H1 (cell line): ENCODE results near the gene SNRNP40.
"Not testable (repeated sequence)": the region's sequence is repeated elsewhere in the genome, so short reads cannot be mapped to it uniquely, and the experiment has no call there.

ENCODE experiments used
- BCL11A ChIP-seq, 2 experiments: IDR thresholded peaks; one replicate each; pipeline ENCODE4 v1.6.1; 2011; ENCODE audit warnings: low read depth in 2 of 2, low read length in 2 of 2, mild to moderate bottlenecking in 2 of 2
- CEBPB ChIP-seq: IDR thresholded peaks from 2 replicates; pipeline ENCODE4 v1.6.1; 2012; ENCODE audit warnings: low read depth, low read length
- FOSL1 ChIP-seq: IDR thresholded peaks from 2 replicates; pipeline ENCODE4 v1.6.1; 2011; ENCODE audit warnings: mild to moderate bottlenecking, low read depth, low read length, moderate library complexity; ENCODE audit not compliant: insufficient read depth
- JUN ChIP-seq: IDR thresholded peaks from 2 replicates; pipeline ENCODE4 v1.6.1; 2011; ENCODE audit warnings: low read depth, mild to moderate bottlenecking, improper control_type of control experiment, low read length
- JUND ChIP-seq: IDR thresholded peaks from 2 replicates; pipeline ENCODE4 v1.6.1; 2011; ENCODE audit warnings: mild to moderate bottlenecking, improper control_type of control experiment, low read length
- POLR2AphosphoS5 ChIP-seq: IDR thresholded peaks from 2 replicates; pipeline ENCODE4 v1.6.1; 2011; ENCODE audit warnings: low read depth, low read length
- YY1 ChIP-seq: IDR thresholded peaks from 2 replicates; pipeline ENCODE4 v1.6.1; 2011; ENCODE audit warnings: low read depth, mild to moderate bottlenecking, low read length
- ZNF274 ChIP-seq: IDR thresholded peaks from 2 replicates; pipeline ENCODE4 v1.7.0; 2012; ENCODE audit warnings: low read length, borderline replicate concordance; ENCODE audit errors: extremely low read depth
- TF ChIP-seq, protein P1 (sequence below): IDR thresholded peaks from 2 replicates; pipeline ENCODE4 v1.6.1; 2012; ENCODE audit warnings: inconsistent platforms
- TF ChIP-seq, protein P2 (sequence below), 3 experiments: IDR thresholded peaks; 1 replicate in 2 of 3; 2 replicates in 1 of 3; pipeline versions ENCODE4 v1.5.1 to v1.6.1; 2011; ENCODE audit warnings: low read length in 3 of 3, mild to moderate bottlenecking in 3 of 3, inconsistent platforms in 2 of 3, low read depth in 1 of 3, moderate library complexity in 1 of 3; ENCODE audit not compliant: insufficient read depth in 1 of 3; ENCODE audit errors: control extremely low read depth in 1 of 3

DNA sequence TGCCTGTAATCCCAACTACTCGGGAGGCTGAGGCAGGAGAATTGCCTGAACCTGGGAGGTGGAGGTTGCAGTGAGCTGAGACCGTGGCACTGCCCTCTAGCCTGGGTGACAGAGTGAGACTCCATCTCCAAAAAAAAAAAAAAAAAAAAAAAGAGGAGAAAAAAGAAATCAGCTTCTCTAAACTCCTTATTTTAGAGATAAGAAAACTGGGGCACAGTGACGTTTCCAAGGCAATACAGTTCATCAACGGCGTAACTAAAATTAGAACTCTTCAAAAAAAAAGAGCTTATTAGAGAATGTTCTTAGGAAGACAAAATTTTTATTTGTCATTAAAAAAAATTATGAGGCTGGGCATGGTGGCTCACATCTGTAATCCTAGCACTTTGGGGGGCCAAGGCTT lies 34.2 kb downstream of the SNRNP40 start:
- TF ChIP-seq POLR2AphosphoS5; CEBPB; ZNF274; BCL11A (IDR thresholded peaks at IDR 0.05; ENCODE audit: low read depth in 2 of 2, low read length in 2 of 2); FOSL1; JUN; YY1; JUND: not testable (repeated sequence)
- TF ChIP-seq, protein P1, sequence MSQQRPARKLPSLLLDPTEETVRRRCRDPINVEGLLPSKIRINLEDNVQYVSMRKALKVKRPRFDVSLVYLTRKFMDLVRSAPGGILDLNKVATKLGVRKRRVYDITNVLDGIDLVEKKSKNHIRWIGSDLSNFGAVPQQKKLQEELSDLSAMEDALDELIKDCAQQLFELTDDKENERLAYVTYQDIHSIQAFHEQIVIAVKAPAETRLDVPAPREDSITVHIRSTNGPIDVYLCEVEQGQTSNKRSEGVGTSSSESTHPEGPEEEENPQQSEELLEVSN, result not testable (repeated sequence)
- TF ChIP-seq, protein P2, sequence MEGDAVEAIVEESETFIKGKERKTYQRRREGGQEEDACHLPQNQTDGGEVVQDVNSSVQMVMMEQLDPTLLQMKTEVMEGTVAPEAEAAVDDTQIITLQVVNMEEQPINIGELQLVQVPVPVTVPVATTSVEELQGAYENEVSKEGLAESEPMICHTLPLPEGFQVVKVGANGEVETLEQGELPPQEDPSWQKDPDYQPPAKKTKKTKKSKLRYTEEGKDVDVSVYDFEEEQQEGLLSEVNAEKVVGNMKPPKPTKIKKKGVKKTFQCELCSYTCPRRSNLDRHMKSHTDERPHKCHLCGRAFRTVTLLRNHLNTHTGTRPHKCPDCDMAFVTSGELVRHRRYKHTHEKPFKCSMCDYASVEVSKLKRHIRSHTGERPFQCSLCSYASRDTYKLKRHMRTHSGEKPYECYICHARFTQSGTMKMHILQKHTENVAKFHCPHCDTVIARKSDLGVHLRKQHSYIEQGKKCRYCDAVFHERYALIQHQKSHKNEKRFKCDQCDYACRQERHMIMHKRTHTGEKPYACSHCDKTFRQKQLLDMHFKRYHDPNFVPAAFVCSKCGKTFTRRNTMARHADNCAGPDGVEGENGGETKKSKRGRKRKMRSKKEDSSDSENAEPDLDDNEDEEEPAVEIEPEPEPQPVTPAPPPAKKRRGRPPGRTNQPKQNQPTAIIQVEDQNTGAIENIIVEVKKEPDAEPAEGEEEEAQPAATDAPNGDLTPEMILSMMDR (IDR thresholded peaks at IDR 0.05; ENCODE audit: control extremely low read depth in 1 of 3, insufficient read depth in 1 of 3, low read depth in 1 of 3, low read length in 3 of 3), result not testable (repeated sequence)
